ENCODE data around the gene MOXD1. TPM values are rescaled to one million over a fixed set of nuclear protein-coding genes. Genes with fewer than 3 reads are reported as not detected.
"Not testable (repeated sequence)": the region's sequence is repeated elsewhere in the genome, so short reads cannot be mapped to it uniquely, and the experiment has no call there.

MOXD1 gene
- total and polyA plus RNA-seq, 8 donors, result 2.1 to 16.9 (median 3.9) TPM

- intact Hi-C loops (cut with DNase I; ENCODE audit: low total_unique reads), result no loop called here
- Histone ChIP-seq H3K27me3 (no peaks in the 10 kb centered on the region), H3K27ac (peak overlapping the region; percentile 48 to 95 (median 74)), H3K36me3 (no peaks in the 10 kb centered on the region), H3K4me3 (no peak overlapping the region), H3K9me3 (no peaks in the 10 kb centered on the region), H3K4me1 (peaks cover 6 to 30% (median 15%) of the 10 kb centered on the region in 4 donors)
- 54 to 69% (median 61%) methylated on average over 13 of the region's 13 CpGs for WGBS, 5 donors
- peak; percentile 41 to 48 for DNase-seq
- TF ChIP-seq POLR2AphosphoS5 (IDR thresholded peaks at IDR 0.05), result peak in 2 of 3 donors; percentile 40 to 41
- TF ChIP-seq, protein P1, sequence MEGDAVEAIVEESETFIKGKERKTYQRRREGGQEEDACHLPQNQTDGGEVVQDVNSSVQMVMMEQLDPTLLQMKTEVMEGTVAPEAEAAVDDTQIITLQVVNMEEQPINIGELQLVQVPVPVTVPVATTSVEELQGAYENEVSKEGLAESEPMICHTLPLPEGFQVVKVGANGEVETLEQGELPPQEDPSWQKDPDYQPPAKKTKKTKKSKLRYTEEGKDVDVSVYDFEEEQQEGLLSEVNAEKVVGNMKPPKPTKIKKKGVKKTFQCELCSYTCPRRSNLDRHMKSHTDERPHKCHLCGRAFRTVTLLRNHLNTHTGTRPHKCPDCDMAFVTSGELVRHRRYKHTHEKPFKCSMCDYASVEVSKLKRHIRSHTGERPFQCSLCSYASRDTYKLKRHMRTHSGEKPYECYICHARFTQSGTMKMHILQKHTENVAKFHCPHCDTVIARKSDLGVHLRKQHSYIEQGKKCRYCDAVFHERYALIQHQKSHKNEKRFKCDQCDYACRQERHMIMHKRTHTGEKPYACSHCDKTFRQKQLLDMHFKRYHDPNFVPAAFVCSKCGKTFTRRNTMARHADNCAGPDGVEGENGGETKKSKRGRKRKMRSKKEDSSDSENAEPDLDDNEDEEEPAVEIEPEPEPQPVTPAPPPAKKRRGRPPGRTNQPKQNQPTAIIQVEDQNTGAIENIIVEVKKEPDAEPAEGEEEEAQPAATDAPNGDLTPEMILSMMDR (IDR thresholded peaks at IDR 0.05), result no peak
- TF ChIP-seq POLR2A (IDR thresholded peaks at IDR 0.05), result no peak
Measured at GRCh38 chr6:132275066-132275970, 126.0 kb downstream of the MOXD1 start.

DNA sequence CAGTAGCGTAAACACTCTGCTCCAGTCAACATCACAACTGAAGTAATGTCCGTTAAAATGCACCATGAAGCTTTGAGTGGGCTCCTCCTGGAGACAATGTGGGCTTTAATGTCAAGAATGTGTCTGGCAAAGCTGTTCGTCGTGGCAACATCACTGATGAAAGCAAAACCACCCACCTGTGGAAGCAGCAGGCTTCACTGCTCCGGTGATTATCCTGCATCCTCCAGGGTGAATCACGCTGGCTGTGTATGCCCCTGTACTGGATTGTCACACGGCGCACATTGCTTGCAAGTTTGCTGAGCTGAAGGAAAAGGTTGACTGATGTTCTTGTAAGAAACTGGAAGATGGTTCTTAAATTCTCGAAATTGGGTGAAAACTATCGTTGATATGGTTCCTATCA is 128.5 kb downstream of the MOXD1 start:
- WGBS, 5 donors, result 84 to 88% (median 86%) methylated on average over 10 of the region's 10 CpGs
- Histone ChIP-seq H3K4me3 (no peak overlapping the region), H3K36me3 (no peaks in the 10 kb centered on the region), H3K9me3 (no peaks in the 10 kb centered on the region), H3K4me1 (peaks cover 6 to 41% (median 20%) of the 10 kb centered on the region in 4 donors), H3K27me3 (no peaks in the 10 kb centered on the region), H3K27ac (no peak overlapping the region)
- DNase-seq, result no peak
- TF ChIP-seq EP300 (IDR thresholded peaks at IDR 0.05) (no peak), POLR2A (IDR thresholded peaks at IDR 0.05) (no peak), POLR2AphosphoS5 (IDR thresholded peaks at IDR 0.05) (no peak)
- TF ChIP-seq, protein P1 (IDR thresholded peaks at IDR 0.05), result no peak
- intact Hi-C loops (cut with DNase I; ENCODE audit: low total_unique reads), result no loop called here

DNA sequence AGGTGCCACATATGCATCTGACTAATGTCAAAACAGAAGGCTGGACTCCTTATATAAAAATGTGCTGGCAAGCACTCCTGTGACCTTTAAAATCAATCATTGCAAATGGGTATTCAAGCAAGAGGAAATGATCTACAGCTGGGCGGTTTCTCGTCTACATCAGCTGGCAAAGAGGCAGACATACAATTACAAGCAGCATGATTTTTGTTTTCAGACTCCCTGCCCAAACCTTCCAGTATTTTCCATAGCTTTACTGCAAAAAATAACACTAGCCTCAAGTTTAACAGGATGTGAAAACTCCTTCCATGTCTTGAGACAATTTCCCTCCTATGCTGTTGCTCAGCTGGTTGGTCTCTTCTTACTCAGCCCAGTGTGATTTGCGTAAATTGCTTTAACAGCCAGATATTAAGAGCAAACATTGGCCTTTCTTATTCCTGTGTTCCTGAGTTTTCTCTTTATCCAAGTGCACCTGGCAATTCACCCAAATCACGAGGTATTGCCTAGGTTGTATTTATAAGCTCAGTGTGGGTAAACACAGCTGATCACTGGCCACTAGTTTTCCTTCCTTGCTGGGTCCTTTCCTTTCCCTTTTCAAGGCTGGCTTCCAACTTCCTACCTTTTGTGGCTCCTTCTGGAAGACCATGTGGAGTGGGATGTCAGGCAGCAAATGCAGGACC is 130.4 kb downstream of the MOXD1 start:
- Histone ChIP-seq H3K36me3 (no peaks in the 10 kb centered on the region), H3K27me3 (no peaks in the 10 kb centered on the region), H3K4me1 (peaks cover 6 to 41% (median 20%) of the 10 kb centered on the region in 4 donors), H3K4me3 (no peak overlapping the region), H3K27ac (peak overlapping the region; percentile 63 to 84 (median 73)), H3K9me3 (no peaks in the 10 kb centered on the region)
- WGBS, 5 donors, result 15 to 27% (median 20%) methylated on average over 4 of the region's 4 CpGs
- TF ChIP-seq POLR2A (IDR thresholded peaks at IDR 0.05), result no peak
- peak in 2 of 3 donors; percentile 52 to 74 for TF ChIP-seq POLR2AphosphoS5 (IDR thresholded peaks at IDR 0.05)
- TF ChIP-seq, protein P1 (IDR thresholded peaks at IDR 0.05), result no peak
- DNase-seq, result peak; percentile 79 to 83
- intact Hi-C loops (cut with DNase I; ENCODE audit: low total_unique reads), result no loop called here

GRCh38 chr6:132268666-132269065 is 132.6 kb downstream of the MOXD1 start:
- 85 to 97% (median 94%) methylated on average over 5 of the region's 5 CpGs for WGBS, 5 donors
- DNase-seq; H3K9me3 ChIP-seq; H3K27ac ChIP-seq; intact Hi-C loops (cut with DNase I; ENCODE audit: low total_unique reads); H3K36me3 ChIP-seq; H3K27me3 ChIP-seq; H3K4me3 ChIP-seq: not testable (repeated sequence)
- peaks cover 3 to 28% (median 15%) of the 10 kb centered on the region in 4 donors for H3K4me1 ChIP-seq

All from stomach (tissue), 9 donors.